WTC11 (cell line): ENCODE measurements around the gene PAGE5. TPM values are rescaled to one million over a fixed set of nuclear protein-coding genes. Genes with fewer than 3 reads are reported as not detected.

ENCODE experiments used
- ATAC-seq: fragments of 200-7000 bp; cut with Tn5 transposase; 2 replicates; pipeline ENCODE4 v1.10.0; 2021; ENCODE audit warnings: mild to moderate bottlenecking, moderate library complexity
- CTCF ChIA-PET: fragments of 300-600 bp; sonication (Branson Sonifier 250); formaldehyde crosslinking; loops from one replicate; lab custom pipeline; 2021; ENCODE audit warnings: antibody characterized with exemption; lab: Charles Lee
- POLR2A ChIA-PET: fragments of 350-600 bp; sonication (Branson Sonifier 250); formaldehyde crosslinking; loops from one replicate; lab custom pipeline; 2021; ENCODE audit warnings: antibody characterized with exemption; lab: Charles Lee
- DNase-seq: peaks from one replicate; pipeline ENCODE4 v3.0.0; 2021; ENCODE audit warnings: low spot score
- H3K27ac Mint-ChIP-seq: 2 replicates; pipeline ENCODE4 v1.8.0; 2021; ENCODE audit warnings: mixed read lengths
- H3K27me3 Mint-ChIP-seq: 2 replicates; pipeline ENCODE4 v1.8.0; 2021; ENCODE audit warnings: low read depth, mild to moderate bottlenecking, moderate library complexity, mixed read lengths
- H3K36me3 Mint-ChIP-seq: 2 replicates; pipeline ENCODE4 v1.8.0; 2021; ENCODE audit warnings: mixed read lengths
- H3K4me1 Mint-ChIP-seq: 2 replicates; pipeline ENCODE4 v1.8.0; 2022; ENCODE audit warnings: mixed read lengths
- H3K4me3 Mint-ChIP-seq: 2 replicates; pipeline ENCODE4 v1.8.0; 2021; ENCODE audit warnings: mild to moderate bottlenecking, moderate library complexity, mixed read lengths
- H3K9me3 Mint-ChIP-seq: 2 replicates; pipeline ENCODE4 v1.8.0; 2021; ENCODE audit warnings: mixed read lengths
- ARID4B ChIP-seq: sonication (generic); formaldehyde crosslinking; IDR thresholded peaks from 2 replicates; pipeline ENCODE4 v1.8.0; 2023; ENCODE audit warnings: missing genetic modification reagents, mild to moderate bottlenecking, borderline replicate concordance
- ATF6 ChIP-seq: sonication (generic); formaldehyde crosslinking; IDR thresholded peaks from 2 replicates; pipeline ENCODE4 v1.8.1; 2023; ENCODE audit warnings: mild to moderate bottlenecking, missing genetic modification reagents
- E2F4 ChIP-seq: sonication (generic); formaldehyde crosslinking; IDR thresholded peaks from 2 replicates; pipeline ENCODE4 v1.8.1; 2022; ENCODE audit warnings: low read depth, mild to moderate bottlenecking, moderate library complexity, missing genetic modification reagents, borderline replicate concordance
- IRF1 ChIP-seq: sonication (generic); formaldehyde crosslinking; IDR thresholded peaks from 2 replicates; pipeline ENCODE4 v1.8.0; 2023; ENCODE audit warnings: missing genetic modification reagents
- NFE2L1 ChIP-seq: sonication (generic); formaldehyde crosslinking; IDR thresholded peaks from 2 replicates; pipeline ENCODE4 v1.8.1; 2023; ENCODE audit warnings: missing genetic modification reagents
- NR2C2 ChIP-seq: sonication (generic); formaldehyde crosslinking; IDR thresholded peaks from 2 replicates; pipeline ENCODE4 v1.8.0; 2022; ENCODE audit warnings: mild to moderate bottlenecking, missing genetic modification reagents
- OVOL2 ChIP-seq: fragments of 250-450 bp; sonication (Bioruptor Pico); IDR thresholded peaks from 2 replicates; pipeline ENCODE4 v1.9.0; 2021; ENCODE audit warnings: mild to moderate bottlenecking, borderline replicate concordance
- PRRX2 ChIP-seq: fragments of 250-450 bp; sonication (Bioruptor Pico); IDR thresholded peaks from 2 replicates; pipeline ENCODE4 v1.8.0; 2021; ENCODE audit warnings: mild to moderate bottlenecking
- RORB ChIP-seq: fragments of 250-450 bp; sonication (Bioruptor Pico); IDR thresholded peaks from 2 replicates; pipeline ENCODE4 v1.9.0; 2021; ENCODE audit warnings: mild to moderate bottlenecking
- STAT6 ChIP-seq: sonication (generic); formaldehyde crosslinking; conservative IDR thresholded peaks from 2 replicates; pipeline ENCODE4 v1.8.1; 2023; ENCODE audit warnings: mild to moderate bottlenecking, low read depth, missing genetic modification reagents, moderate library complexity
- ZBTB43 ChIP-seq: sonication (generic); formaldehyde crosslinking; IDR thresholded peaks from 2 replicates; pipeline ENCODE4 v1.8.1; 2023; ENCODE audit warnings: mild to moderate bottlenecking, missing genetic modification reagents
- ZNF121 ChIP-seq: sonication (generic); formaldehyde crosslinking; IDR thresholded peaks from 2 replicates; pipeline ENCODE4 v1.8.0; 2023; ENCODE audit warnings: missing genetic modification reagents
- ZNF532 ChIP-seq: fragments of 250-450 bp; sonication (Bioruptor Pico); IDR thresholded peaks from 2 replicates; pipeline ENCODE4 v1.9.0; 2021; ENCODE audit warnings: mild to moderate bottlenecking, borderline replicate concordance
- total RNA-seq: library from RNA; stranded (reverse); gene quantifications from 3 replicates; pipeline ENCODE4 v1.2.3, GENCODE V29; 2021

The PAGE5 gene
- total RNA-seq, 1 experiment from 2014 or later = not detected

GRCh38 chrX:55240788-55241340 is 20.7 kb downstream of the PAGE5 start (continued):
- no peak for TF ChIP-seq STAT6 (CRISPR knock-in tag)
- no peak for TF ChIP-seq ZNF532 (CRISPR knock-in tag)

GRCh38 chrX:55253528-55253927 is 33.4 kb downstream of the PAGE5 start:
- POLR2A ChIA-PET = no interaction called here
- no peaks in the 10 kb centered on the region for H3K4me1 Mint-ChIP-seq
- H3K36me3 Mint-ChIP-seq = 0 out of 2 replicates have a peak, but pooled peaks cover 3% of the 10 kb centered on the region
- ATAC-seq (no peak), DNase-seq (no peak)
- H3K27me3 Mint-ChIP-seq = no peaks in the 10 kb centered on the region; the same call in 1 of the 2 replicates
- H3K4me3 Mint-ChIP-seq = no peak overlapping the region
- no peak for TF ChIP-seq ZBTB43 (CRISPR knock-in tag)
- TF ChIP-seq ZNF121 (CRISPR knock-in tag) = no peak
- no peak for TF ChIP-seq PRRX2 (CRISPR knock-in tag)
- no peak for TF ChIP-seq ARID4B (CRISPR knock-in tag)
- H3K27ac Mint-ChIP-seq = no peak overlapping the region
- CTCF ChIA-PET = no interaction called here
- H3K9me3 Mint-ChIP-seq = peaks cover 25% of the 10 kb centered on the region

GRCh38 chrX:55260806-55261205 is 40.7 kb downstream of the PAGE5 start:
- no peaks in the 10 kb centered on the region for H3K4me1 Mint-ChIP-seq
- H3K27me3 Mint-ChIP-seq = no peaks in the 10 kb centered on the region
- H3K27ac Mint-ChIP-seq = no peak overlapping the region
- no peak overlapping the region for H3K4me3 Mint-ChIP-seq
- CTCF ChIA-PET = no interaction called here
- no peak for DNase-seq
- H3K9me3 Mint-ChIP-seq = peaks cover 11% of the 10 kb centered on the region; the same call in 1 of the 2 replicates
- no peaks in the 10 kb centered on the region for H3K36me3 Mint-ChIP-seq
- ATAC-seq = no peak
- POLR2A ChIA-PET = no interaction called here
- no peak for TF ChIP-seq NFE2L1 (CRISPR knock-in tag)
- no peak for TF ChIP-seq E2F4 (CRISPR knock-in tag)
- TF ChIP-seq OVOL2 = no peak
- no peak for TF ChIP-seq ATF6 (CRISPR knock-in tag)
- no peak for TF ChIP-seq ZBTB43 (CRISPR knock-in tag)
- TF ChIP-seq RORB = no peak
- TF ChIP-seq IRF1 (CRISPR knock-in tag) = no peak
- no peak for TF ChIP-seq NR2C2 (CRISPR knock-in tag)
